HG03175 (cell line): ENCODE measurements around the gene DPYSL3.
A peak's percentile ranks its signal among the peaks of the same experiment; 100 is the strongest.

Experiments used
- ATAC-seq: cut with Tn5 transposase; IDR thresholded peaks from one replicate; pipeline ENCODE4 v1.9.1; 2021; ENCODE audit warnings: mild to moderate bottlenecking, moderate library complexity; ENCODE audit not compliant: unreplicated experiment

Gene DPYSL3

DNA sequence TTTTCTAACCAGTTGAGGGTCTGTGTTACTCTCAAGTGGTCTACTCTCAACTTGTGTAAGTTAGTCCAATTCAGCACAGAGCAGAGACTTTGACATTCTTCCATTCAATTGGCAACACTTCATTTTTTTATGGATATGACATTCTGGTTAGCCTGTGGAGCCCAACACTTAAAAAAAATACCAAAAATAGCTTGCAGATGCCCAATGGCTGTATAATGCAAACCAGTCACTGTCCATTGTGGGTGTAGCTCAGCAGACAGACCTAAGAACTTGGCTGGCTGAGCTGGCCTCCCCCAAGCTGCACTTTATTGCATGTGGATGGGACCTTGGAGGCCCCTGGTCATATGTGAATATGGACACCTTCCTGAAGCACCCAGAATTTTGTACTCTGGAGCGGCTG lies 103.2 kb downstream of the DPYSL3 start:
- ATAC-seq: no peak

DNA sequence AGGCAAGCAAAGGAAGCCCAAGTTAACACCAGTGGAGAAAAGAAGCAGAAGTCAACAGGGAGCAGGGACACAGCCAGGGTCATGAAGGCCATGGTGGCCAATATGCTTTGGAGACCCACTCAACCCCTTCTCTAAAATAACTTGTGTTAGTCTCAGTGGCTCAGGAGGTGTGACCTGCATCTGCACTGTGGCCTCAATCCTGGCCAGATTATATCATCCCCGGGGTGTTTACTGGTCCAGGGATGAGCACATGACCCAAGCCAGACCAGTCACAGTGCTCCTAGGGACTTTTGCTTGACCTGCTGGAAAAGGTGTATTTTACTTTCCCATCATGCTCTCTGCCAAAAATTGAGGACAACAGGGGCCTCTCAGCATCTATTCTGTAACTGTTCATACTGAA lies 105.2 kb downstream of the DPYSL3 start:
- peak; percentile 36 for ATAC-seq

DNA sequence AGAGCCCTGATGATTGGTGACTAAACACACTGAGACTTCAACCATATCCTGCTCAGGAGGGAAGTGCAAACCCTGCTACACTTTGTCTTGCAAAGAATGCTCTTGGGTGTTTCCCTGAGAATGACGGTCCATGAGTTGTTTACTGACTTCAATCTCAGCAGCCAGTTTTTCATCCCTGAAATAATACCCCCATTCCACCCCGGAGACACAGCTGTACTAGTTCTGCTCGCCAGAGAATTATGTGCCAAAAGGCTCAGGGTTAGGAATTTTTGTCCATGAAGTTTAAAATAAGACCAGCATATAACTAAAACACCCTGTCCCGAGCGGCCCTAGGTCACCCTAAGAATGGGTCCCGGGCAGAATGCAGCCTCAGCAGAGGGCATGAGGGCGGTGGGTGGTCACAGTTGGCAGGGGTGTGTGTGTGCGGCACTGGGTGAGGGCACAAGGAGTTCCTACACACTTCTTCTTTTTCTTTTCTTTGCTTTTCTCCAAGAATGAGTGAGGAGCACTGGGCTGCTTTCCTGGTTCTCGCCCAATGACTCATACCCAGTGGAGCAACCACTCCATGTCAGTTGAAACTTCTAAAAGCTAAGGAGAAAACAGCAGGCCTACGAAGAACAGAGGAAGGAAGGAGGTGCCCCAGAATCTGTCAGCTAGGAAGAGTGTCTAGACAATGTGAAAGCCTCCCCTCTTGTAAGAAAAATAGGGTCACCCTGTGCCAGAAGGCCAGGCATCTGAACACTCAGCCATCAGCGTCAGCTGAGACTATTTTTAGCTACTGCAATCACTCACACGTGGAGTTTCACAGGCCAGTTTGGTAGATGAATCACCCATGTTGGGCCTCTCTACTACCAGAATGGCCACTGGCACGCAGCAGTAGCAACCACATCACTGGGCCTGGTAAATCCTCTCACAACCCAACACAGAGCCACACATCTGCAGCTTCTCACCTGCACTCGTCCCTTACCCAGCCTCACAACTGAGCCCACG lies 105.9 kb downstream of the DPYSL3 start:
- peak; percentile 91 for ATAC-seq

DNA sequence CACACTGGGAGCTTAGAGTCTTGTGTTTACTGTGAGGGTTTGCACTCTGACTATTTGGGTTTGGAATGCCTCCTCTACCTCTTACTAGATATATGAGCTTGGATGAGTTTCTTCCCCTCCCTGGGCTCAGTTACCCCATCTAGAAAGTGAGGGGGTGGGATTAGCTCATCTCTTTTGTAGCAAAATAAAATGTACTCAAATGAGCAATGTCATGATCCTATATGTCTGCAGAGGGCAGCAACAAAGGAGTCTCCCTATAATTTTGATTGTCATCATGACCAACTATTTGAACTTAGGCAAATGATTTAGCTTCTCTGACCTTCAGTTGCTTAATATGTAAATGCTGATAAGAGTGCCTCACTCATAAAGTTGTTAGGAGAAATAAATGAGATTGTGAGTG lies 109.0 kb downstream of the DPYSL3 start:
- no peak for ATAC-seq

DNA sequence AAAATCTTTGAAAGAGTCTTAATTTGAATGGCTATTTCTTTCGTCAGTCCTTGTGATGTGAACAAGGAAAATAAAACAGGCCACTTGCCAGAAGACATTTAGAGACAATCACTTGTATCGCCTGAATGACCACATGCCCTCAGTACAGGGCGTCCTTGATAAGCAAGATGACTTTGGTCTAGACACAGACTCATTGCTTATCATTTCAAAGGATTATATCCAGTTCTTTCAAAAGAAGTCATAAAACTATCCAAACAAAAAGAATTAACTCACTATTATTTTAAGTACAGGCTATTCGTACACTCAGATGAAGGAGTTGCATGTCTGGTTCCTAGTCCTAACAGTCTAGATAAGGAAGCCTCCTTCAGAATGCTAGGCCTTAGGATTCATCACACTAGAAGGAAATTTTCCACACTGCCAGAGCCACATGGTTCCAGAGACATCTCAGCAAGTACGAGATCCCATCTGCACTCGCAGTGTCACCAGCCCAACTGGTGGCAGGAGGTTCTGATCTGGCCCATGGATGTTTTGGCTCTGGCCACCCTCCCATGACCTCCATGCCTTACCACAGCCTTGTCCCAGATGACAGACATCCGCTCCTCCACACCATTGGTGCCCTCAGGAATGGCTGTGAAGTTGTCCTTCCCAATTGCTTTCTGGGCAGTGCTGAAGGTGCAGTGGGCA lies 109.6 kb downstream of the DPYSL3 start:
- no peak for ATAC-seq

DNA sequence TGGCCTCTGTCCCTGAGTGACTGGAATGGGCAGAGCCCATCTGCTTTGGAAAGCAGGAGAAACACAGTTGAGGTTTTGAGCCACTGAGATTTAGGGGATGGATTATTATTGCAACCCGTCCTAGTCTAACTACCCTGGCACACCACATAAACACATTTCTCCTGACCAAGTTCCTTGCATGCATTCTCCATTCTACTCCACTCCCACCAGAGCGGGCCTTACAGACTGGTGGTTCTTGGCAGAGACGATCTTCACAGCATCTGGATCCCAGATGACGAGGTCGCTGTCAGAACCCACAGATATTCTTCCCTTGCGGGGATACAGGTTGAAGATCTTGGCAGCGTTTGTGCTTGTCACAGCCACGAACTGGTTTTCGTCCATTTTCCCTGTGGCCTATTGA lies 111.0 kb downstream of the DPYSL3 start:
- ATAC-seq: no peak

DNA sequence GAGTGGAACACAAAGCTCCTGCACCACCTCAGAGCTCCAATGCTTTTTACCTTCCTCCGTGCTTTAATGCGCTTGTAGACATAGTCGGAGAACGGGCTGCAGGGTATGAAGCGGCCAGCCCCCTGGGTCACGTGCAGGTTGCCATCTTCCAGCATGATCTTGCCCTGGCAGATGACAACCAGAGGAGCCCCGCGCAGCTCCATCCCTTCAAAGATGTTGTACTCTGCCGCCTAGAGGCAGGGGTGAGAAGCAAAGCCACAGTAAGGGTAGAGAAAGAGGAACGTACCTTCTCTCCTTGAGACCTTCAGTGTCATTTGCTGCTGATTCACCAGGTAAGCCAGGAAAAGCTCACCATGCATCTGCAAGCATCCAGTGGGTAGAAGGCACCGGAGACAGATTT lies 112.3 kb downstream of the DPYSL3 start:
- no peak for ATAC-seq

DNA sequence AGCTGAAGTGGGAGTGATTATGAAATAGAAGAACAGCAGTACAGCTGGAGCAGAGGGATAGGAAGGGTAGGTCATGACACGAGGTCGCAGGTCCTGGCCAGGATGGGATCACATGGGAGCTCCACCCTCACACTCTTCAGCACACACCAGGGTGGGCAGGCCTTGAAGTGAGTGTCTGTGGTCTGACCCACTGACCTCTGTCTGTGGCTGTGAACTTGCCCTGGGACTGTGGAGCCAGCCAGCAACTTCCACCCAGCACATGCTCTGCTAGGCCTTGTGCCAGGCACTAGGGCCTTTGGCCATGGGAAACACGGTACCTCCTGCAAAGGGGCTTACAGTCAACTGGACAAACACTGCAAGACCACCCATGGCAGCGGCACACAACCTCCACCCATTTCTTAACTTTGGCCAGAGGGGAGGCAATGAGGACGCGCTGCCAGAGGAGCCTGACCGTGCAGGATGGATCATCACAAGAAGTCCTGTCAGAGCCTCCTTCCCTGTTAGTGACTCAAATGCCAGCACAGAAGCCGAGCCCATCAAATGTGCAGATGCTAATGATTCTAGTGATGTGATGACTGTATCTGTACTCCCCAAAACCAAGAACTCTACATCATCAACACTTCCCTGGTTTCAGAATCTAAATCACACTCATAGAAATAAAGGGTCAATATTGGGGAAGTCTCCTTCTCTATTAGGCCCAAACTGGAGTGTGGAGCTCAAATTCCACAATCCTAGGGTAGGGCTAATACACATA lies 113.6 kb downstream of the DPYSL3 start:
- no peak for ATAC-seq

DNA sequence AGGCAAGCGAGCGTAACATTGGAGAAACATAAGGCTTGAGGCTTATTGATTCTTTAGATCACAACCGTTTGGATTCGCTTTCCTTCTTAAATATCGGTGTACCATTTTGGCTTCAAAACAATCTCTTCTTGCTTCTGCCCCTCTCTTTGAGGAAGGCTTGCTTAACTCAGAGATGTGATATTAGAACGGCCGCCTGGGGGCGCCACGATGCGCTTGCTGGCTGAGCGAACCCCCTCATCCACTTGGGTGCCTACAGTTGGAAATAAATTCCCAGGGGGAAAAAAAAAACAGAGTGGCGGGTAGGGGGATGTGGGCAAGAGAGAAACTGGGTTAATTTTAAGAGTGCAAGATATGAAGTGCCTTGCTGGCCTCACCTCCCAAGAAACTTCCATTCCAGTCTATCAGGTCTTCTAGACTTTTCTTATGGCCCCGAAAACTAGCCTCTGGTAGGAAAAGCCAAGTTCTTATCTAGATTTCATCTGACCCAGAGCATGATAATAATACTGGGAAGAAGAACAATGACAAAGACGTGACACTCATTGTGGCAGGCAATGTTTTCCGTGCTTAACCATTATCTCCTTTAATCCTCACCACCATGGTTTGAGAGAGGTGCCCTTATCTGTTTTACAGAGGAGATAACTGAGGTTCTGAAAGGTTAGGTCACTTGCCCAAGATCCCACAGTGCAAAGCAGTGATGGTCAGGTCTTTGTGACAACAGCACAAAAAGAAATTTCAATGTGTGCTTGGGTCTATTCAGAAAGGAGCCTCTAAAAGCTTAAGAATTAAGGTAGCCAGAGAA lies 115.8 kb downstream of the DPYSL3 start:
- no peak for ATAC-seq

DNA sequence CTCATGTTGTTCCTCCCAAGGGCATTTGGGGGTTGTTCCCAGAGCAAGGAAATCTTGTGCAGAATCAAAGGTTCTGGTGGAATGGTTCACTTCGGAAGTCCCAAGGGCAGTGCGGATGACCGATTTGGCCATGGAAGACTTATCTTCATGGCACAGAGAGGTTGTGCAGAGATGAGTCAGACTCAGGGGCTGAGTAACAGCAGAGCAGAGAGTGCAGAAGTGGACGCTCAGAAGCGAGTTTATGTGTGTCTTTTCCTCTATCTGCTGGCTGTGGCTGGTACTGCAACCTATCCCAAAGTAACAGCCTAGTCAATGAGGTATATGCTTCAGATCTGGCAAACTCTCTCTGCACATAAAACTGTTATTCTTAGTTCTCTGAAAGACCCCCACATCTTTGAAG lies 118.1 kb downstream of the DPYSL3 start:
- peak; percentile 97 for ATAC-seq

DNA sequence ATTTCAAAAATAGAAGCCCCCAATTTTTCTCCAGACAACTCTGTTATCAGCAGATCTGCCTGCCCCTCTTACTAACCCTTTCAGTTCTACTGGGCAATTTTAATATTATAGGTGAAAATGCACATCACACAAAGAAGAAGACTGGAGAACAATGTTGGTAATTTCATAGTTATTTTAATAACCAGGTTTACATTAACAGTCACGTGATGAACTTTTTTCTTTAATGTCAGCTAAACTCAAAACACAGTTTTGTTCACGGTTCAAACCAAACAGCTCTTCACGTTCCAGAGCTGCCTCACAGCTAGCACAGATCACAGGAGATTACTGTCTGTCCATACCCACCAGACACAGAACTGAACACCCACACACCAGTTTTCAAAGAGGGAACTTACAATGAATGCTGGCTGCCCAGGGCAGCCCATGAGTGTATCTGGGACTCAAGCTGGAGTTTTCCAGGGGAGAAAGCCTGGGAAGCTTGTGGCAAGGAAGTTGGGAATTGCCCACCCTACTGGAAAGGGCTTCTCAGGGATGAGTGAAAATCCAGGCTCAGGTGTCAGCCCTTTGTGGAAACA lies 119.1 kb downstream of the DPYSL3 start:
- no peak for ATAC-seq

DNA sequence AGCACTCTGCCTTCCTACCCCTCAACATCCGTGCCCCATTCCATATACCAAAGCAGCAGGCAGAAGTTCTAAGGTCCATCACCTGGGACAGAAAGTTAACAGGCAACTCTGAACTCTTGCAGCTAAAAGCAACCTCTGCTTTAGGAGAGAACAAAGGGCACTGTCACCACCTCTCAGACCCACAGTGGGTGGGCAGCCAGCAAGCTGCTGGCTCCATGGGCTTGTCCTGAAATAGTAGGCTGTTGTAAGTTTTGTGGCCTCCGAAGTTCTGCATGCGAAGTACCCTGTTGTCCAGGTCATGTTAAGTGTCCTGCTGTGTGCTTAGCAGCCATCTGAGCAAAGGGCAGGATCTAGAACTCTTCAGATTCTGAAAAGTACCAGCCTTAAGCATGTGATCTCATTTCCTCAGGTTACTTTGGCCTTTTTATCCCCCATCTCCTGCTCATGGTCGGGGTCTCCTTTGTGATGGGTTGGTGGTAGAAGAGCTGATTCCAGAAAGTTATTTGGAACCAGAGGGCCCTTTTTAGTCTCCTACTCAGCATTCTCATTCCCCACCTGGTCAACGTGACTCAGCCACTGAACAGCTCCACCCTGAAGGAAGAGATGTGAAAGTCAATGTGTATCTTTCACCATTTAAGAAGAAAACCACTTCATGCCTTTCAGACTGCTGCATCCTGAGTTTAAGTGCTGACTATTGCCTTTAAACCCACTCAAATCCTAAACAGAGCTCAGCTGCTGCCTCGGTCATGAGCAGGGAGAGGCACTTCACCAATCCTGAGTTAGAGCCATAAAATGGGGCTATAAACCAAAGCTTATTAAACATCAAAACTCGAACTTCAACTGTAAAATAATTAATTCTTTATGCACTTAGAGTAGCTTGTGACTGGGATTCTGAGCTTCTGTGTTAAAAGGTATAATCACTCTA lies 121.4 kb downstream of the DPYSL3 start:
- ATAC-seq: no peak

DNA sequence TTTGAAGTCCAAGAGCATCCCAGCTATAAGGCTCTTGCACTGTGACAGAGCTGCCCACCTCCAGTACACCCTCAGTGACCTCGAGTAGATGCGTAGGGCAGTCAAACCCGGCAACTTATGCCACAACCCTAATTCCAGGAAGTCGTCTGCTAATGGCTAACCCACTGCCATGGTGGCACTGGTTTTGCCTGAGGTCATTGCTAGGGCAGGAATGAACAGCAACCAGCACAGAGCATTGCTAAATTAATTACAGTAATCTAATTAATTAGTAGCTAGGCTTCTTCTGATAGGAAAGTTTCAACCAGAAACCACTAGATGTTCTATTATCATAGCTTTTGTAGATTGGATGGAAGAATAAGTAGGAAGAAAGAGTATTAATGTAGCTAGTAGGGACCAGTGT lies 122.8 kb downstream of the DPYSL3 start:
- no peak for ATAC-seq

DNA sequence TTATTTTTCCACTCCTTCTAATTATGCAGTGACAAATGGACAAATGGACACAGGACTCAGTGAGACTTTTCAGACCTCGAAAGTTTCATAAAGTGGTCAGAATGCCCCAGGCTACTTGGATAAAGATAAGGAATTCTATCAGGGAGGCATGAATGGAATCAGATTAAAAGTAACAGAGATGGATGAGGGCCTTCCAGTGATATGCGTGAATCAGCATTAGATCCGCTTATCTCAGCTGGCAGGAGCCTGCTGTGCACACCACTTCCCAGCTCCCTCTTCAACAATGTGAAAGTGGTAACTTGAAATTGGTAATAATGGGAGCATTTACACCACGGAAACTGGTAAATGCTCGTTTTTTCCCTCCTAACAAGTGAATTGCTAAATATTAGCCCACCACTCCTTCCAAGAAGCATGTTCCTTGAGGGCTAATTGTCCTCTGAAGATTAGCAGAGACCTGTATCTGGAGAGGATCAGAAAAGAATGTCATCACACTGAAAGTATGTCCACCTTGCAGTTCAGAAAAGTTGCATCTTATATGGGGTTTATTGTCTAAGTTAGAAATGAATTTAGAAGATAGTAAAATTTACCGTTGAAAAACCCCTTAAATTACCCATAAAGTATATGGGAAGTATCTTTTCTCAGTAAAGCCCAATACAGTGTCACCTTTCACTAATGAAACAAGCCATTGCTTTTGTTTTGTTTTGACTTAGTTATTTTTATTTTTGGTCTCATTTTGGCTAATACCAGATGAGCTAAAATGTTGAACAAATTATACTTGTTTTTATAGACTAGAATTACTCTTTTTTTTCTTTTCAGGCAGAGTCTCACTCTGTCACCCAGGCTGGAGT lies 125.3 kb downstream of the DPYSL3 start:
- ATAC-seq: no peak

DNA sequence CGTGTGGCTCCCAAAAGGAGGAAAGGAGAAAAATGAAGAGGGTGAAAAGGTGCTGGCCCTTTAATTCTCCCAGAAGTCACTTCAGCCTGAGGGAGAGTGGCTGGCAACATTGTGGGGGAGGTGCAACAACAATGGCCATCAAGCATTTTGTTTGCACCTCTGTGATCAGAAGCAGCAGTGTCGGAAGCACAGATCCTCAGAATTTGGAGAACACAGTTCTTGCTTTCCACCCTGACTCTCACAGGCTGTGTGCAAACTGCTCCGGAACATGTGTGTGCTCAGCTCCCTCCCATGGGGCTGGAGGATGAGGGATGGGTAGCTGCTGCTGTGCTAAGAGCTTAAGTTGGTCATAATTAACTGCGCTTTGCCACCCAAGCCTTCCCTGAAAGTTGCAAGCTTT lies 127.1 kb downstream of the DPYSL3 start:
- ATAC-seq: no peak

DNA sequence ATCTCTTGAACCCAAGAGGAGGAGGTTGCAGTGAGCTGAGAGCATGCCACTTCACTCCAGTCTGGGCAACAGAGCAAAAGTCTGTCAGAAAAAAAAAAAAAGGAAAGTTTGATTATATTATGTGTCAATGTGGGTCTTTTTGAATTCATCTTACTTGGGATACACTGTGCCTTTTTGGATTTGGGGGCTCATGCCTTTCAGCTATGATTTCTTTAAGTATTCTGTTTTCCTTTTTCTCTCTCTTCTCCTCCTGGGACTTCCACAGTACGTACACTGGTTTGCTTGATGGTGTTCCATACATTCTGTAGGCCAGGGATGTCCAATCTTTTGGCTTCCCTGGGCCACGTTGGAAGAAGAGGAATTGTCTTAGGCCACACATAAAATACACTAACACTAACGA lies 128.3 kb downstream of the DPYSL3 start:
- ATAC-seq: no peak

DNA sequence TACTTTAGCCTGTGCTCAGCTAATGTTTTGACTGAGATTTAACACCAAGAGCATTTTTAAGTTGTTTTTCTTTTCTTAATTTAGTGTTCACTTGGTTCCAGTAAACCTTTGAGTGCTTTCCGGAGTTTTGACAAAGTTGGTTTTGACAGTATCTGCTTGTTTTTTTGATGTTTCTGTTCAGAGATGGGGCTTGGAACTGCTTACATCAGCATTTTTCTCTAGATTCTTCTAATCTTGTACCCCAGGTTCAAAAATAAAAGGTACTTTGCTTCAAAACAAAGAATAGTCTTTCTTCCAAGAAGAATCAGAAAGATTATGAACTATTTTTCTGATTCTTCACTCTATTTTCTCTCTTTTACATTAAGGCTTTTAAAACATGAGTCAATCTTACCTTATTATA lies 132.2 kb downstream of the DPYSL3 start:
- ATAC-seq: no peak

DNA sequence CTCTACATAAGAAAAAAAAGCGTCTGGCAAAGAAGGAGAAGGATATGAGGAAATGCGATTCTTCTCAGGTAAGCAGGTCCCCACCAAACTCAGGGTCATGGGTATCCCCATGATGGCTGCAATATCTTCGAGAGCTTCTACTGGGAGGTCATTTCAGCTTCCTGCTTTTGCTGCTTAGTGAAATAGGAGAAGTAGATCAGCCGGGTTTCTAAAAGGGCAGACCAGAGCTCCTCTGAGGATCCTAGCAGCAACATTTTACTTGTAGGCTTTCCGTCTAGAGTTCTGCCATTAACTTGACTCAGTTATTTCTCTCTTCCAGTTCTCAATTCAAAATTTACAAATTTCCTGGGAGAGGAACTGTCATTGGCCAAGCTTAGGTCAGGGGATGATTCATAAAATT lies 134.7 kb downstream of the DPYSL3 start:
- ATAC-seq: no peak
